GM18867 (cell line): ENCODE data around the gene MTCL1.
"Not testable (repeated sequence)": the region's sequence is repeated elsewhere in the genome, so short reads cannot be mapped to it uniquely, and the experiment has no call there.

Source experiments
- ATAC-seq: cut with Tn5 transposase; IDR thresholded peaks from one replicate; pipeline ENCODE4 v1.9.1; 2021; ENCODE audit warnings: mild to moderate bottlenecking, moderate library complexity; ENCODE audit not compliant: unreplicated experiment

Gene MTCL1

DNA sequence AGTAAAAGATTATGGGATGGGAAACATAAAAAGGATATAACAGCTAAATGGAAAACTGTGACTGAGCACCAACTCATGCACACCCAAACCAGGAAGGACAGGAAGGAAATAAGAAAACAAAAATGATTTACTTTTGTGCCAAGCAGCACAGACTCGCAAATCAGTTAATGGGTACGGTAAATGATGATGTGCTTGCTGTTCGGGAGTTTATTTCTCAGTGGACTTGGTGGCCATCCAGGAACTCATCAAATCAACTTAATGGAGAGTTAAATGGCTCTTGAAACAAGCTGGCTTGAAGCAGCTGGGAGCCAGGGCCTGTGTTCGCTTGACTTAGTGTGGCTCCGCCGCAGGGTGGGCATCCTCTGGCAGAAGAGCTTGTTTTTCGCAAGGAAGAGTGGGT, 36.2 kb downstream of the MTCL1 start:
- ATAC-seq = no peak

DNA sequence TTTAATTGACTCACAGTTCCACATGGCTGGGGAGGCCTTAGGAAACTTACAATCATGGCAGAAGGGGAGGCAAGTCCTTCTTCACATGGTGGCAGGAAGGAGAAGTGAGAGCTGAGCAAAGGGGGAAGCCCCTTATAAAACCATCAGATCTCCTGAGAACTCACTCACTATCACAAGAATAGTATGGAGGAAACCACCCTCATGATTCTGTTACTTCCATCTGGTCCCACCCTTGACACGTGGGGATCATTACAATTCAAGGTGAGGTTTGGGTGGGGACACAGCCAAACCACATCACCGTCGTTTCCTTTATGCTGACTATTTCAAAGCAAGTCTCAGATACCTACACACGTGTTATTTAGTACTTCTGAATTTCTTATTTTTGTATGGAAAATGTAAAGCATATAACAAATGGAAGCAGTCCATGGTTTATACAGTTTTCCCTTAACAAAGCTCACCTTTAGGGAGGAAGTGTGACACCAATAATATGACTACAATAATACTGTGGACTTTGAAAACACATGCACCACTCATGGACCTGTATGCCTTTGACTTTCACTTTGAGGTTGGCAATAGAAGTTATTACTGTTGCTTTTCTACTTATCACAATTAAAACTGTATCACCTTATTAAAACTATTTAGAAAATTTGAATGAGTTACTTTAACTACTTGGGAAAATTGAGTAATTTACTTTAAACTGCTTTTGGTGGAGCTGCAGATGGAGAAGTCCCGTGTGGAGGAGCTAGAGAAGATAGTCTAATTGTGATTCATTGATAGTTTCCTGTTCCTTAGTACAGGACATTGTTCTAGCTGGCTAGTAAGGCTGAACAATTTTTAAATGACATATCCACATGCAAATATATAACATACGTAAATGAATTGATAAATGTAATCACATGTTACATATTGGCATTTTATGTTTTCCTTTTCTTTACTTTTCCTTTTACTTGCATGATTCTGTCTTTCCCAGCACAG, 37.3 kb downstream of the MTCL1 start:
- no peak for ATAC-seq

DNA sequence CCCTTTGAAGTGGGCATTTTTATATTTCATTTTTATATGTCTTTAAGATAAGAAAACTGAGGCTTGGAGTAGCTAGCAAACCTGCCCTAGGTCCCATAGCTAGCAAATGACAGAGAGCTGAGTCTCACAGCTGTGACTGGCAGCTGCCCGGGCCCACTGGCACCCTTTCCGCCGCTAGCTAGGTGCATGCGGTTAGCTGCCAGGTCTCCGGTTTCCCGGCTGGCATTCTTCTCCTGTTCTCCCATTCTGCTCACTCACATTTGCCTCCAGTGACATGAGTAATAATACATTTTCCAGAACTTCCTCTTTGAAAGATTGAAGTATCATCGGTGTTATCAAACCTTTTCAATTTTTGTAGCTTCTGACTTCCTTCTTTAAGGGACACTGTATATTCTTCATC, 38.7 kb downstream of the MTCL1 start:
- no peak for ATAC-seq

DNA sequence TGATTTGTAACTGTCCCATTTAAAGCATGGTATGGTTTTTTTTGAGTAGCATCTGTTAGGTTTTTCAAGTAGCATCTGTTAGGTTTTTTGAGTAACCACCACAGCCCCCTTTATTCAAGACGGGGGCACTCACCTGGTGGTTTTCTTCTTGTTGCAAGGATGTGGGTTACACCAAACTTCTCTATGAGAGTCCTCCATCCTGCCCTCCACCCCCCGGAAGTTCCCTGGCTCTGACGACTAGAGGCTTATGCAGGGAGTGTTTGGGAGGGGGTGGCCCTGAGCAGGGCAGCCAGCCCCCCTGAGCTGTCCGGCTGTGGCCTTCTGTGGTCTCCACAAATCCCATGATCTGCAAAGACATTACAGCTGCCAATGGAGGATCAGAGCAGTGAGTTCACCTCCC, 39.3 kb downstream of the MTCL1 start:
- no peak for ATAC-seq

DNA sequence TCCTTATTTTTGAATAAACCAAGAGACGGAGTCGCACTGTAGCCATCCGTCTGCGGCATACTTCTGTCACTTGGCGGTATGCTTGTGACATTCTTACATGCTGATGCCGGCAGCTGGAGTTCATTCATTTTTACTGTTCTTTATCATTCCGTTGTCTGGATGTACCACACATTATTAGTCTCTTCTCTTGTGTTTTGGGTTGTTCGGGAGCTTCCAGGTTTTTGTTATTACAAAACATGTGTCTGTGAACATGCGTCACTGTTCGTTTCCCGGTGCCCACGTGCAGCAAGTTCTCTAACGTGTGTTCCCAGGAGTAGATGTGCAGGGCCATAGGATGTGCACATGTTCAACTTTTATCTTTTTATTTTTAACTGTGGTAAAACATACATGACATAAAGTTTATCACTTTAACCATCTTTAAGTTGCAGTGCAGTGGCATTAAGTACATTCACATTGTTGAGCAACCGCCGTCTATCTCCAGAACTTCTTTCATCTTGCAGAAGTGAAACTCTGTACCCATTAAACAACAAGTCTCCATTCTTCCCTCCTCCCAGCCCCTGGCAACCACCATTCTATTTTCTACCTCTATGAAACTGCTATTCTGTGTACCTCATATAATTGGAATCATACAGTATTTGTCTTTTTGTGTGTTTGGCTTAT, 40.1 kb downstream of the MTCL1 start:
- no peak for ATAC-seq

DNA sequence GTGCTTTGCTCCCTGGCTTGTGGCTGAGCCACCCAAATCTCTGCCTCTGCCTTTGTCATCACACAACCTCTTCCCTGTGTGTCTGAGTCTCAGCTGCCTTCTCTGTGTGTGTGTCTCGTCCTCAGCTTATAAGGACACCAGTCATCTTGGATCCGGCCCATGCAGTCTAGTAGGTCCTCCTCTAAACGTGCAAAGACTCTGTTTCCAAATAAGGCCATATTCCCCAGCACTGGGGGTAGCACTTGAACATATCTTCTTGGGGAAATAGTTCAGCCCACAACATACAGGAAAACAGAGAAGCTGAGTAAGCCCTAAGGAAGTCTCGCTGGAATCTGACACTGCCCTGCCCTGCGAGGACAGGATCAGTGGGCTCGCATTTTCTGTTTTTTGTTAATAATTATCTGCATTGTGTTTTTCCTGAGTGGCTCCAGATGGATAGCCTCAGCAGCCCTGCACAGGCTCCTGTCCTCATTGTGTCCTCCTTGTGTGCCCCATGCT, 42.1 kb downstream of the MTCL1 start:
- ATAC-seq = no peak

DNA sequence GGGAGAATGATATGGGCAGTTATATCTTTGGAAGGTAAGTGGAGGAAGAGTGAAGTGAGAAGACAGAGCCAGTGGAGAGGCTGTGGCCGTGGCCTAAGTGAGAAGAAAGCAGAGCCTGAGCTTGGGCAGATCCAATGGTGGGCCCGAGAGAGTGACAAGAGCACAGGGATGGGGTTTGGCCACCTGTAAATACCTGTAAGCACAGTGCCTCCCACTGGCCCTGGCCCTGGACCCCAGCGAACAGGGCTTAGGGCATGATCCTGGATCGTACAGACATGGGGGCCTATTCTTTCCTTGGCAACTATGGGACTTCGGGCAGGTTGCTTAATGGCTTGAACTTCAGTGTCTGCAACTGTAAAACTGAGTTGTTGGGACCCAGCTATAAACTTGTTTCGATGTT, 44.1 kb downstream of the MTCL1 start:
- ATAC-seq = no peak

DNA sequence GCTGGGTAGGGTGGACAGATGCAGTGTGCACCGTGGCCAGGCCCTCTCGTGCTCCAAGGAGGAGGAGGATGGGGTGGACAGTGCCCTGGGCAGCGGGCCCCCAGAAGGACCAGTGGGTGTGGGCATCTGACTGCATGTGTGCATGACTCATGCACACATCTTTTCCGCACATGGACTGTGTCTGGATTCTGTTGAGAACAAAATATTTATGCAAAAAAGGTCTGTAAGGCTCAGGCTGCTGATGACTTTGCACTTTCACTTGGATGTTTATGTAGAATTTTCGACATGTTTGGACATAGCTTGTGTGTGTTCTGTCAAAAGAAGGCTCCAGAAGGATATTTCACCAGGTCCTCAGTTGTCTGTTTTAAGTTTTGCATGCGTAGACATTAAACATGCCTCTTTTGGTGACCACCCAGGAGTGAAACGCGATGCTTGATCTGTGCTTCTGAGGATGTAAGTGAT, 45.6 kb downstream of the MTCL1 start:
- ATAC-seq = no peak

DNA sequence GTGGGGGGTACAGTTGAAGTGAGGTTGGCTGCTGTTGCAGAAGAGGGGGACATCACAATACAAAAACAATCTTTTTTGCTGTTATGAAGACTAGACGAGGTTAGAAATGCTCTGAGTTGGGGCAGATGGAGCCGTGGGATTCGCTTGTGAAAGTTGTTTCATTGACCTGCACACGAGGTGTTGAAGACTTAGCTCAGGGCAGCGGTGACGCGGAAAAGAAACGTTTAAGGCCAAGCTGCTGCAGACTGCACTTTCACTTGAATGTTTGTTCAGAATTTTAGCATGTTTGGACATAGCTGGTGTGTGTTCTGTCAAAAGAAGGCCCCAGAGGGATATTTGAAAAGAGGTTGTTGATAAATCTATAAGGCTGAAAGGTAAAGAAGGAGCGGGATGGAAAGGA, 46.3 kb downstream of the MTCL1 start:
- ATAC-seq = no peak

DNA sequence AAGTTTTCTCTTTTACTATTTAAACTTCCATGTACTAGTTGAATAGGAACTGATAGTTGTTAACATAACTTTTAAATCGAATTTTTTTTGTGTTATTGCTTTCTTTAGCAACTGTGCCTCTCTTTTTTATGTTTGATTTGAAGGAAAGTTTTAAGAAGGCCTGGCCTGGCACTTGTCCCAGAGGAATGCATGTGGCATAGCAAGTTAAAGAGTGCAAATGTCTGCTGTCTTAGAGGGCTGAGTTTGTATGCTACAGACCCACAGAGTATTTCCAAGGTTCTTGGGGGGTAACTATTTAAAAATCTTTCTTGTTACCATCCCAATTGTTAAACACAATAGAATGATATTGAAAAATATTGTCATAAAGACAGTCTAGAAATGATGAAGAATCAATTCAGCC, 47.0 kb downstream of the MTCL1 start:
- no peak for ATAC-seq

DNA sequence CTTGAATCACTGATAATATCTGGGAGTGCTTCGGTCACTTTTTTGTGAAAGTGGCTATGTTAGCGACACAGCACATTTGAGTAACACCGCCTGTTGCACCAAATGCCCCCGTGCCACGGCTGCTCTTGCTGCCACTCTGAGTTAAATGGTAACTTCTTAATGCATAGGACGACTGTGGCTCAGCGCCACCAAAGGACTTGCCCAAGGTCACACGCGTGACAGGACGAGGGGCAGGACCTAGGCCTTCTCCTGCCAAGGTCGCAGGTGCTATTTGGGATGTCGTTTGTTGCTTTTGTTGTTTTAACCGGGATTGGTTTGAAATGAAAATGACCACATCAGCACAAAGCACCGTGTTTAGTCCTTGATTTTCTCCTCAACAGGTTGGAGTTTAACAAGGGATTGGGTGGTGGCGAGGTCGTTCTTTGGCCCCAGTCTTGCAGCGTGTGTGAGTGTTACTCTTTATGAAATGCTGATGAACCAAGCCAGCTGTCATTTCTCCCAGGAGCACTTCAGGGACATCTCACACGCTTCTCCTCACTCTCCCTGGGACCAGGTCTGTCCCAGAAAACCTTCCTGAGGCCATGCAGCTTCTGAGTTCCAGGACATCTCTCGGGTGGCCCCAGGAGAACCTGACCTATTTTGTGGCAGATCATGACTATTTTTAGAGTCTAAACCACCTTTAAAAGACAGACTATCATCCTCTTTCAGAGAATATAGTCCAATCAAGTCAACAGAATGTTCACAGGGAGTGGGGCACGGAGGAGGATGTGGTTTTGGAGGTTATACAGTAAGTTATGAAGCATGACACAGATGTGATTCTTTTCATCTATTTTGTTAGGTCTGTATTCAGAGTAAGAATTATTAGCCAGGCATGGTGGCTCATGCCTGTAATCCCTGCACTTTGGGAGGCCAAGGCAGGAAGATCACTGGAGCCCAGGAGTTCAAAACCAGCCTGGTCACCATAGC, 49.9 kb downstream of the MTCL1 start:
- ATAC-seq = no peak

DNA sequence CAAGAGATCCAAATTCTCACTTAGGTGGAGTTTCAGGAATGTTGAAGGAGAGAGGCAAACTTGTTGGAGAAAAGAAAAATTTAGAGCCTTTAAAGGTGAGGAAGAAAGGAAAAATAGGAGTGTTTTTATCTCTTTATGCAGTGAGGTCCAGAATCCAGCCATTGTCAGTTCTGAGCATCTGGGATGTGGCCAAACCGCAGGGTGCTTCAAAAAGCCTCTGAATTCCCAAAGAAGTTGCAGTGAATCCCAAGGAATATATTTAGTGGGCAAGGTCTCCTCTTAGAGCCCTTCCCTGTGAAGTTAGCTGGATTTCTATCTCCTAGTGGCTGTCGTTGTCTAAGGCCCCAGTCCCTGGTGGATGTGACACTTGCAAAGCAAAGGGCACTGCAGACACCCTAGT, 51.2 kb downstream of the MTCL1 start:
- ATAC-seq = no peak

DNA sequence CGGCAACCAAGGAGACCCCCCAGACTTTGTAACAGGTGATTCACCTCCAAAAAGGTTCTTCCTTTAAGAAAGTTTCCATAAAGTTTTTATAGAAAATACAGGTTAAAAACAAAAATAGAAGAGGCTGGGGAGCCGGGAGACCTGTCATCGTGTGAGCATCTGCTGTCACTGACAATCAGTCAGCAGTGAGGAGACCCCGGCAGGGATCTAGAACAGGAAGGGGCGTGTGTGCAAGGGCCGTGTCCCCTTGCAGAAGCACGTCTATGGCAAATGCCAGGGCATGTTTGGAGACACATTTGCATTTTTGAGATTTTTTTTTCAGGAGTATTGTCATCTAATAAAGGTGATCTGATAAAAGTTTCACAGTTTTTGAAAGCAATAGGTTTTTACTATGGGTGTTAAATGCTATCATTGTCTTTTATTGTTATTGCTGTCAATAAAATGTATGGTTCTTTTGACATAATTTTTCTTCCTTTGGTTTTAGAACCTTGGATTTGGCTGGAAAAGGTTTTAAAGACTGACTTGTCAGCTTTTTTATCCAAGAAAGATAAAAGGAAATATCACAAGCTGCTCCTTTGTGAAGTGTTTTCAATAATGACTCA, 52.1 kb downstream of the MTCL1 start:
- no peak for ATAC-seq

DNA sequence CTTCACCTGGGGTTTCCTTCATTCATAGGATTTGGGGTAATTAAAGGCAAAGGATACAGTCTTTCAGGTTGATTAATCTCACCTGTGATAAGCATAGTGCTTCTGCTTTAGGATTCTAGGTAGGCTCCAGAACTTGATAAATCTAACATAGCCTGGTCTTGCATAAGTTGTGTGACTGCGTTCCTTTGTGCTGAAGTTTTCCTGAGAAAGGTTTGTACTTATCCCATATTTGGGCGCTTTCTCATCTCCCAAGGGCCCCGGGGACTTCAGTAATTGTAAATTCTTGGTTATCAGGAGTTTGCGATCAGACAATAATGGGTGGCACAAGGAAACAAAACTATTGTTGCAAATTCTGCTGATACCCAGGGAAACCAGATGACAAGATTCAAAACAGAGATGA, 53.1 kb downstream of the MTCL1 start:
- no peak for ATAC-seq

DNA sequence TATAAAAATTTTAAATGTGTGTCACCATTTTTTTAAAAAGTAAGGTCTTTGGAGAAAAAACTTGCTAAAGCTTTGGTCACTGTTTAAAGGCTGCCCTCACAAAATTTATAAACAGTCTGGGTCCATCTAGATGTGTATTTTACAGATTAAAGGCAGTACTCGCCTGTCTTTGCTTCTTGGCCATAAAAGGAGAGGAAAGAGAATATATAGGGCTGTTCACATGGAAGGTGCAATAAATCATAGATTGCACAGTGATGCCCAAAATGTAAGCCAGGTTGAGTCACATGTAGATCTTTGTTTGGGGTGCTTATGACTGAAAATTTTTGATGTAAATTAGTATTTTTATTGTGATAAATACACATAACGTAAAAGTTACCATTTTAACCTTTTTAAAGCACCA, 55.6 kb downstream of the MTCL1 start:
- ATAC-seq = no peak

DNA sequence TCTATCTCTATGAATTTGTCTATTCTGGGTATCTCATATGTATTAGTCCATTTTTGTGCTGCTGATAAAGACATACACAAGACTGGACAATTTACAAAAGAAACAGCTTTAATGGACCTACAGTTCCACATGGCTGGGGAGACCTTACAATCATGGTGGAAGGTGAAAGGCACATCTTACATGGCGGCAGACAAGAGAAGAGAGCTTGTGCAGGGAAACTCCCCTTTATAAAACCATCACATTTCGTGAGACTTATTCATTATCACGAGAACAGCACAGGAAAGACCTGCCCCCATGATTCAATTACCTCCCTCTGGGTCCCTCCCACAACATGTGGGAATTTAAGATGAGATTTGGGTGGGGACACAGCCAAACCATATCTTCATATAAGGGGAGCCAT, 56.2 kb downstream of the MTCL1 start:
- not testable (repeated sequence) for ATAC-seq

DNA sequence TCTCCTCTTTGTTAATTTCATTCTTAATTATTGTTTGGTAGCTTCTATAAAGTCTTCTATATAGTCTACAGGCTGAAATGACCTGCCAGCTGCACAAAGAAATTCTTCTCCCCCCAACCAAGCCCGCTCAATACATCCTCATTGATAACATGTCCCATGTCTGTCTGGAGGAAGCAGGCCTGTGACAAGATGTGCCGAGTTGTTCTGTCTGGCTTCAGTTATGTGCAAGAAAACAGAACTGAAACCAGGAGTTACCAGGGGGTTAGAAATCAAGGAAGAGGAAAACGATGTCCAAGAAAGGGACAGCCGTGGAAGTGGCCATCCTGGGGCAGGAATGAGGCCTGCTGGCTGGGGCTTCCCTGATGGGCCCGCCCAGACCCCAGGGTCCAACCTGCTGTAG, 57.6 kb downstream of the MTCL1 start:
- ATAC-seq = no peak

DNA sequence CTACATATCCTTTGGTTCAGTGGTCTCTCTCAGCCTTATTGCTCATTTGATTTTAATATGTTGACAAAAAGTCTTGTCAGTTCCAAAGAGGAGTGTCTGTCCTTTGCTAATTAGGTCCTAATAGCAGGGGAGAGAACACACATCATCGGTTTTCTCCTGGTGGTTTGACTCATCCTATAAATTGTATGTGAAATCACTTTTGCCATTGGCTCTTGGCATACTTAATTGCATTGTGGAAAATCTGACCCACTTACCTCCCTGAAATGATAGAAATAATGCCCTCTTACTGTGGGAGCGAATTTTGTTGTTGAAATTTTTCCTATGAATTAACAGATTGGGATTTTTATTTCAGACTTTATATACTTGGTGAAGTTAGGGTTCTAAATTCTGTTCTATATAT, 58.3 kb downstream of the MTCL1 start:
- ATAC-seq = no peak

DNA sequence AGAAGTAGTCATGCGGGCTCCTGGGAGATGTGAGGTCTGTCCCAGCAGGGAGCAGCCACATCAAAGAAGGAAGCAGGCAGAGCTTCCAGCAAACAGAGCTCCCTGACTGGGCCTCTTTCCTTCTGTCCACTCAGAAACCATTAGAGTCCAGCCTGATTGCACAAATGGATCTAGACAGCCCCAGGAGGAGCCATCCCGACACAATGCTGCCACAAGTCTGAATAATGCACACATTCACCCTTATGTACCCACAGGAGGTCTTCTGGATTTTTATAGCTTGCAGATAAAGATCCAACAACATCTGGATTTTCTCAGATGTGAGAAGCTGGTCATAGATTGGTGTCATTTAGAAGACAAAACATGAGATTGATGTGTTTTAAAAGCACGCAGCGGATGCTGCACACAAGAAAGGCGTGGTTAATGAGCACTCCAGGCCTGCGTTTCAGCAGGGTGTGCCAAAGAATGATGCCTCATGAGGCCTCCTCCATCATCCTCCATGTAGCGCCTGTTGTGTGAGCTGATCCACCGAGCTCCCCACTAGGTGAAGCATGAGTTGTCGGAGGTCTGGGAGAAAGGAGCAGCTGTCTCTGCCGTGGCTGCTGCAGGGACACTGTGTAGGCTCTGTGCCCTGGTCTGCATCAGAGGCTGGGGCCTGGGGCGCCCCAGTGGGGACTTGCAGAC, 60.6 kb downstream of the MTCL1 start:
- no peak for ATAC-seq
